GM19455 (cell line): ENCODE measurements around the gene PPID.
"Not testable (repeated sequence)": the region's sequence is repeated elsewhere in the genome, so short reads cannot be mapped to it uniquely, and the experiment has no call there.

Experiments
- ATAC-seq: cut with Tn5 transposase; IDR thresholded peaks from one replicate; pipeline ENCODE4 v1.9.1; 2021; ENCODE audit not compliant: unreplicated experiment

PPID gene

DNA sequence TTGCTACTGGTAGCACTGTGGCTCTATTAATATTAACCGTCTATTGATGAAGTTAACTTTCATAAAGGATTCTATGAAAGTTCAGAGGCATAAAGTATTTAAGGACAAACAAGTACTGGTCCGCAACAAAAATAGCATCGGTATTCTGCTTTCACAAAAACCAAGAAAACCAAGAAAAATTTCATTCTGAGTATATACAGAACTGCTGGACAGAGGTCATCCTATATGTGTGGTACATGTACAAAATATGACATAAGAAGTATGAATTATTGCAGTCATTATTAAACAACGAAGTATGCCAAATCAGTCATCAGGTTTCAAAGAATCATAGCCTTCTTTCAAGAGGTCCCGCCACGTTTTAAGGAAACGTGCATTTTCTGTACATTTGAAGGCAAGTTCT, 53.9 kb downstream of the PPID start:
- no peak for ATAC-seq

DNA sequence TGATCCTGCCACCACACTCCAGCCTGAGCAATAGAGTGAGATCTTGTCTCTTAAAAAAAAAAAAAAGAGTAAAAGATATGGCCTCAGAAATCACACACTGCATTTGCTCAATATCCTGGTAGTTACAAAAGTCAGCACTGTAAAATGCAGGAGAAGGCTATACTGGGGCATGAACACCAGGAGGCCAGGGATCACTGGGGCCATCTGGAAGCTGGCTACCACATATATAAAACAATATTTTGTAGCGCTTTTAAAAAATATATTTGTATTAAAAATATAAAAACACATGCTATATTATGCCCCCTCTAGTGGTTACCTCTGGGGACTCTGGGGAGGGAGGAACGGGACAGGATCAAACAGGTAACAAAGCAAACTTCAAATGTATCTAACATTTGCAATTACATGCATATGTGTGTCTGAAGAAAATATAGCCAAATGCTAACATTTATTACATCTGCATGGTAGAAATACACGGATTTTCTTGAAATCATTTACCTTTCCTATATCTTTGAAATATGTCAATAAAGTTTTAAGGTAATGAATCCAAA, 55.5 kb downstream of the PPID start:
- ATAC-seq: no peak

DNA sequence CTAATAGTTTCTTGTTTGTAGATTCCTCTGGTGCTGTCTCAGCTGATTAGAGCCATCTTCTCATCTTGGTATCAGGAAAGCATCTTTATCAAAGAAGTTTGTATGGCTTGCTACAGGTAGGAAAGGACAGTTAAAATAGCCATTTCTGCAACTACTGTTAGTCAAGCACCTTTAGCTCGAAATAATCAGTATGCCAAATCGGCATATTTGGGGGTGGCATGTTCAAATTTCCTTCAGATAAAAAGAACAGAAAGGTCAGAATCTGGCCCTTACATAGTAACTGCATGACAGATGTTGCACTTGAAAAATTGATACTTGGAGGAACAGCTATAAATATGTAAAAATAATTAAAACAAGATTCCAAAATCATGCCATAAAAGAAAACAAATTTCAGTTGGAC, 56.3 kb downstream of the PPID start:
- no peak for ATAC-seq

DNA sequence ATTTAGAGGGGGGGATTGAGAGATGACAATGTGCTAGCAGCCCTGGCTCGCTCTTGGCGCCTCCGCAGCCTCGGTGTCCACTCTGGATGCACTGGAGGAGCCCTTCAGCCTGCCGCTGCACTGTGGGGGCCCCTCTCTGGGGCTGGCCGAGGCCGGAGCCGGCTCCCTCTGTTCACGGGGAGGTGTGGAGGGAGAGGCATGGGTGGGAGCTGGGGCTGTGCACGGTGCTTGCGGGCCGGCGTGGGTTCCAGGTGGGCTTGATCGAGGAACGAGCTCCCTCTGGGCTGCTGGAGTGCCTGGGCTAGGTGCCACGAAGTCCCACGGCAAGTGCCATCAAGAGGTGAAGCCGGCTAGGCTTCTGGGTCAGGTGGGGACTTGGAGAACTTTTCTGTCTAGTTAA, 58.4 kb downstream of the PPID start:
- ATAC-seq: no peak

DNA sequence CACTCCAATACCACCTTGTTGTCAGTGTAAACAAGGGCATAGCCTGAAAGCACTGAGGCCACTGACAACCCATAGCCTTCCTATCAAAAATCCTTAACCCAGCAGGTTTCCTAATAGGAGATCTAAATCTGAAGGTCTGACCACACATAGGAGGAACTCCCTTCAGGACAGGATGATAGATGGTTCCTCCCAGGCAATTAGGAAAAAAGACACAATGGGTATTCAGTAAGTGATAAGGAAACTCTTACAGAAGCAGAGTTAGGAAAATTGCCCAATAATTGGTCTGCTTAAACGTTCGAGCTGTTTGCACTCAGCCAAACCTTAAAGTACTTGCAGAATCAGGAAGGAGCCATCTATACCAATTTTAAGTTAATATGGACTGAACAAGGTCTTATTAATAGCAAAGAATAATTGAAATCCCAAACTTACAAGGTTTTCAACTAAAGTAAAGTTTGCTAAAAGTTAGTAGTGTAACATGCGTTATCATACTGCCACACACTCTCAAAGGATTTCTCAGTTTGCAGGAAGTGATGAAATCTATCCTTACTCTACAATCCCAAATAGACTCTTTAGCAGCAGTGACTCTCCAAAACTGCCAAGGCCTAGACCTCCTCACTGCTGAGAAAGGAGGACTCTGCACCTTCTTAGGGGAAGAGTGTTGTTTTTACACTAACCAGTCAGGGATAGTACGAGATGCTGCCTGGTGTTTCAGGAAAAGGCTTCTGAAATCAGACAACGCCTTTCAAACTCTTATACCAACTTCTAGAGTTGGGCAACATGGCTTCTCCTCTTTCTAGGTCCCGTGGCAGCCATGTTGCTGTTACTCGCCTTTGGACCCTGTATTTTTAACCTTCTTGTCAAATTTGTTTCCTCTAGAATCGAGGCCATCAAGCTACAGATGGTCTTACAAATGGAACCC, 59.2 kb downstream of the PPID start:
- not testable (repeated sequence) for ATAC-seq

DNA sequence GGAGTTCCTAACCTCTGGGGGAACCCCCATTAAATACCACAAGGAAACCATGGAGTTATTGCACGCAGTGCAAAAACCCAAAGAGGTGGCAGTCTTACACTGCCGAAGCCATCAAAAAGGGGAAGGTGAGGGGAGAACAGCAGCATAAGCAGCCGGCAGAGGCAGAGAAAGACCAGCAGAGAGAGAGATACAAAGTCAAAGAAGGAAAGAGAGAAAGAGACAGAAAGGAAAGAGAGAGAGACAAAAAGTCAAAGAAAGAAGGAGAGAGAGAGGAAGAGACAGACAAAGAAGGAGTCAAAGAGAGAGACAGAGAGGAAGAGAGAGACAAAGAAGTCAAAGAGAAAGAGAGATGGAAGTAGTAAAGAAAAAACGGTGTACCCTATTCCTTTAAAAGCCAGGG, 59.9 kb downstream of the PPID start:
- not testable (repeated sequence) for ATAC-seq
